Fibroblast of skin of scalp (primary cell): ENCODE data around the gene CRYBB1.

Source experiments
- DNase-seq: peaks from one replicate; pipeline ENCODE4 v3.0.0-alpha.2; 2013

Gene CRYBB1

GRCh38 chr22:26602127-26602526 is 15.7 kb downstream of the CRYBB1 start:
- DNase-seq: no peak

GRCh38 chr22:26601726-26602125 is 16.1 kb downstream of the CRYBB1 start:
- no peak for DNase-seq

DNA sequence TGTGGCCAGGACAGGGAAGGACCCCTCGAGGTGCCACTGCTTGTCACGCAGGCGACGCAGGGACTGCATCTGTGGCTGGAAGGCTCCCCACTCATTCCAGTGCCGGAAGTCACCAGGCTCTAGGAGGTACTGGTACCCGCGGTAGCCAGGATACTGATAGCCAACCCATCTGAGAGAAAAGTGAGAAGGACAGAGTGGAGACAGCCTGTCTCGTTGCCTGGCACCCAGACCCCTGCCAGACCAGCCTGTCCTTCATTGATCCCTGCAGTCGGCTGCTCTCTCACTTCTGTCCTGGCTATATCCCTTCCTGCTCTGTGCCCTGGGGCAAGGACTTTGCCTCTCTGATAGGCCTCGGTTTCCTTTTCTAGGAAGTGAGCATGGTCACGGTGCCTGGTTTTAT is 18.3 kb downstream of the CRYBB1 start:
- no peak for DNase-seq

- DNase-seq: no peak
Measured at GRCh38 chr22:26597480-26597879, 20.3 kb downstream of the CRYBB1 start.

GRCh38 chr22:26597026-26597425 is 20.8 kb downstream of the CRYBB1 start:
- DNase-seq: no peak

- no peak for DNase-seq
Measured at GRCh38 chr22:26593763-26594162, 24.1 kb downstream of the CRYBB1 start.

- DNase-seq: no peak
Measured at GRCh38 chr22:26592421-26592891, 25.4 kb downstream of the CRYBB1 start.

DNA sequence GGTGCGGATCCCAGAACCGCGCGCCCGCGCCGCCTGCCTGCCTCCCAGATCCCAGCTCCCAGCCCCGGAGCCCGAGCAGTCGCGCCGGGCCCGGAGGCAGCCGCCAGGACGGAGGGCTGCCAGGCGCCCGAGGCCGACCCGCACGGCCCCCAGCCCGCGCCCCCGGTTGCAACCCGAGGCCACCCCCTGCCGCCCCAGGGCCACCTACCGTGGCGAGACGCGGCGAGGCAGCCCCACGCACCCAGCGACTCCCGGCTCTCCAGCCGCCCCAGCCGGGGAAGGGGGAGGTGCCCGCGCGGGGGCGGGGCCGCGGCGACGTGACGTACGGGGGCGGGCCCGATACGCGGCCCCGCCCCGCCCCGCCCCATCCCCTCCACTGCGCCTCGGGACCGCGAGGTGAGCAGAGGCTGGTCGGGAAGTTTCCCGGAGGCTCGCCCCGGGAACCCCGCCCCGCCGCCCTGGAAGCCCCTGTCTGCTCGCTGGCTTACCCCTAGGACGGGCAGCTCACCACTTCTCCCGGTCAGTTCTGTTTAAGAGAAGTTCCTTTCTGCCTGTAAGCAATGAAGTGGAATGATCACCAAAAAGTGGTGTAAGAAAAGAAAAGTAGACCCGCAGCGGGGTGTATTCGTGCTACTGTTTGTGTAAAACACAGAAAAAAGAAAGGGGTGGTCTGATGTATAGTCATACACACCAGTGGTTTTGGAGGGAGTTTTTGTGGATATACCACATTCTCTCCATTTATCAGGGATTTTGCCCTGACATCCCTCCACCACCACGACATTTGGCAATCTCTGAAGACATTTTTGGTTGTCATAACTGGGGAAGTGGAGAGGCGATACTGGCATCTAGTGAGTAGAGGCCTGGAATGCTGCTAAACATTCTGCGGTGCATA is 27.7 kb downstream of the CRYBB1 start, which contains the start of gene TPST2:
Gene TPST2 (minus strand): TSS at position 288 of the 892 bp plus-strand sequence. CDS start 48,502 bp downstream, outside the sequence.
- DNase-seq: peak; percentile 80

DNA sequence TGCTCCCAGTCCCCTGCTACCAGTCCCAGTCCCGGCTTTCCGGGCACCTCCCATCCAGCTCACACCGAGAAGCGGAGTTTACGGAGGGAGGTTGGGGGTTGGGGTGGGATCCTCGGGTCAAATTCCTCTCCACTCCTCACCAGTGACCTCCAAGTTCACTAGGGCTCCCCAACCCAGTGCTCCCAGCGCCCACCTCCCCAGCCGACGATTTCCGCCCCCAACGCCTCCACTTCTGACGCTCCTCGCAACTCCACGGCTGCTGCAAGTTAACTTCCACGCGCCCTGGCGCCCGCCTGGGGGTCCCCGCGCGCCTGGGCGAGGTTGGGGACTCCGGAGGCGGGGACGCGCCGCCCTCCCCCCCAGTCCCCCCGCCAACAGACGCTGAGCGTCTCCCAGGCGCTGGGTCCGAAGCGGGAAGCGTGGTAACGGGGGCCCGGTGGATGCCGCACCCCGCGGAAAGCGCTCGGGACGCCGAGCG is 28.4 kb downstream of the CRYBB1 start:
- peak; percentile 26 for DNase-seq

DNA sequence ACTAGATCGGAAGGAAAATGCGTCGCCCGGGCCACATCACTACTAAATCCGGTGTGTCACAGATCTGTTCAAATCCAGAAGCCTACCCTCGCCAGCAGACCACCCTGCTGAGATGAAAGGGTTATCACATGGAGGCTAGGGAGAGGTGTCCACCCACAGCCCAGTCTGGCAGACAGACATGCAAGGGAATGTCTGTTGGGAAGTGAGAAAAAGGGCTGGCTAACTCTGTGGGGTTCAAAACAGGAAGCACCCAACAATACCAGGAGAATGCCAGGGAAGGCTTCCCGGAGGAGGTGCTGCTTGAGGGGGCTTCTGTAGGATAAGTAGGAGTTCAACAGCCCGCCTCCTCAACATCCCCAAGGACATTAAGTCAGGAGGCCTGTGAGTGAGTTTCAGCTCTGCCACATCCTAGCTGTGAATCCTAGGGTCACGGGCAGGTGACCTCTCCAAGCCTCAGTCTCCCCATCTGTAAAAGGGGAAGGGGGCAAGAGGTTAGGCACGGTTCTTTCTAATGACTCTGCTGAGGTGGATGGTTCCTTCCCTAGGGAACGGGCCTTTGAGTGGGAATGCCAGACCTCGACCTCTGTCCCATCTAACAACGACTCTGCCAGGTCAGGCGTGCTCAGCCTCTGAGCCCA is 29.0 kb downstream of the CRYBB1 start:
- no peak for DNase-seq

DNA sequence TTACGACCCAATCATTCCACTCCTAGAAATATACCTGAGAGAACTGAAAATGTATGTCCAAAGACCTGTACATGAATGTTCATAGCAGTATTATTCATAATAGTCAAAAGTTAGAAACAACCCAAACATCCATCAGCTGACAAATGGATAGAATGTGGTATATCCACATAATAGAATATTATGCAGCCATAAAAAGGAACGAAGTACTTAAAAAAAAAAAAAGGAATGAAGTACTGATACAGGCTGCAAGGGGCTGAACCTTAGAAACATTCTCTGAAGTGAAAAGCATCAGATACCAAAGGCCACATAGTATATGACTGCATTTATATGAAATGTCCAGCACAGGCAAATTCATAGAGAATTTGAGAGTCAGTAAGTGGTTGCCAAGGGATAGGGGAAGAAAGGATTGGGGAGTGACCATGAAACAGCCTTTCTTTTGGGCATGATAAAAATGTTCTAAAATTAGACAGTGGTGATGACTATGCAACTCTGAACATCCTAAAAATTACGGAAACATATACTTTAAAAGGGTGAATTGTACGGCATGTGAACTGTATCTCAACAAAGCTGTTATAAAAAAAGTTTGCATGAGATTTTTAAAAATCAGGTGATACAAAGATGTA is 29.7 kb downstream of the CRYBB1 start:
- peak; percentile 73 for DNase-seq

GRCh38 chr22:26586556-26587325 is 31.1 kb downstream of the CRYBB1 start:
- no peak for DNase-seq

GRCh38 chr22:26585104-26585790 is 32.6 kb downstream of the CRYBB1 start:
- DNase-seq: peak; percentile 97

- no peak for DNase-seq
Measured at GRCh38 chr22:26584010-26584409, 33.8 kb downstream of the CRYBB1 start.

DNA sequence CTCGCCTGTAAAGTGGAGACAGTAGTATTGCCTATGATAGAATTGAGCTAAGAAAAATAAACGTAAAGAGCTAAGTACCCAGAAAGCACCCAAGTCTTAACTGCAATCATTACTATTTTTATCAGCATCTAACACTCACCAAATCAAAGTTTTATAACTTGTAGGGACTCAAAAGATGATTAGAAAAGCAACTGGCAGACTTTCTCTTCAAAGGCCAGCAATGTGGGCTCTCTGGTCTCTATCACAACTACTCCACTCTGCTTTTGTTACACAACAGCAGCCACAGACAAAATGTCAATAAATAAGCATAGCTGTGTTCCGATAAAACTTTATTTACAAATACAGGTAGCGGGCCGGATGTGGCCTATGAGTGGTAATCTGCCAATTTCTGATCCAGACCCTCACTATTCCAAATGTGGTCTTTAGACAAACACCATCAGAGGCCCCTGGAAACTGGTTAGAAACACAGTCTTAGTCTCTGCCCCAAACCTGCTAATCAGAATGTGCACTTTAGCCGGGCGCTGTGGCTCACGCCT is 36.1 kb downstream of the CRYBB1 start:
- no peak for DNase-seq

DNA sequence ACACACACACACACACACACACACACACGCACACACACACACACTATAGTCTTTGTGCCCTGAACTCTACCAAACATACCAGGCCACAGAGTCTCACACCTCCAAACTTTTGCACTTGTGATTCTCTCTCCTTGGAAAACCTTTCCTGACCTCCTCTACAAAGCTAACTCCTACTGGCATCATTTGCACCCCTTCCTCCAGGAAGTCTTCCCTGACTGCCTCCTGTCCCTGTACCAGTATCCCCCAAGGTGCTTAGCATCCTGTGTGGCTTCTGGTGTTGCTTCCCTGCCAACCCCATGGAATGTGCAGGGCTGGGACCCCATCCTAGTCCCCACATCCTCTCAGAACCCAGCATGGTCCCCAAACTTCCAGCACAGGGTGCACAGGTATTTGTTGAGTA is 36.8 kb downstream of the CRYBB1 start:
- no peak for DNase-seq

DNA sequence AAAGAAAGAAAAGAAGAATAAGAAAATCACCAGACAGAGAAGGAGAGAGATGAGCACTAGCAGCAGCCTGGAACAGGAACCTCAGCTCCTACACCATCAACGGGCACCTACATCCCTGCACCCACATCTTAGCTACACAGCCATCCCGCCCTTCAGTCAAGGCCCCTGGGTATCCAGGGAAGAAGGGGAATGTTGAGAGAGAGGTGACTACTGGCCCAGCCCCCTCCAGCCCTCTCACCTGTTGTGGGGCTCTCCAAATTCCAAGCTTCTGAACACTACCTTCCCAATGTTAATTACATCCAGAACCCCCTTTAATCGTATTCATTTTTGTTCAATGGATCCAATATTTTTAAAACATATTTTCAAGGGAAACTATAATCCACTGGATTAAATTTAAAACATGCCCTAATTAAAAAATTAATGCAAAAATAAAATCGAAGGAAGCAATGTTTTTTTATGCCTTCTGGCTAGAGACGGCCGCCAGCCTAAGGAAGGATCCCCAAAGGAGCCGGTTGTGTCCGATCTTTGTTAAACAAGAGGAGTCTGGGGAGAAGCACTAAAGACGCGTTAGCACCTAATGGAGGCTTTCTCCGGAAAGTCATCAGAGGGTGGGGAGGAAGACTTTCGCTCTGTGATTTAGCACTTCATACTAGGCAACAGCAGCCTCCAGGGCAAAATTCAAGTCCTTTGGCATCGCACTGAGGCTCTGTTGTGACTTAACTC is 37.4 kb downstream of the CRYBB1 start:
- DNase-seq: no peak

GRCh38 chr22:26579331-26579886 is 38.4 kb downstream of the CRYBB1 start:
- DNase-seq: no peak

DNA sequence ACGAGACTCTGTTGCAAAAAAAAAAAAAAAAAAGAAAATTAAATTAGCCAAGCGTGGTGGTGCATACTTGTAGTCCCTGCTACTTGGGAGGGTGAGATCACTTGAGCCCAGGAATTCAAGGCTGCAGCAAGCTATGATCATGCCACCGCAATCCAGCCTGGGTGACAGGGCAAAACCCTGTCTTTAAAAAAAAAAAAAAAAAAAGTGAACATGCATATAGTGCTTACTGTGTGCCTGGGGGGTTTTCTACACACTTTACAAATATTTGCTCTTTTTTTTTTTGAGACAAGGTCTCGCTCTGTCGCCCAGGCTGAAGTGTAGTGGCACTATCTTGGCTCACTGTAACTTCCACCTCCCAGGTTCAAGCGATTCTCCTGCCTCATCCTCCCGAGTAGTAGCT is 40.7 kb downstream of the CRYBB1 start:
- DNase-seq: no peak

- DNase-seq: peak; percentile 49
Measured at GRCh38 chr22:26576026-26576680, 41.7 kb downstream of the CRYBB1 start.
